ENCODE measurements around the gene KCNJ10. TPM values are rescaled to one million over a fixed set of nuclear protein-coding genes. Genes with fewer than 3 reads are reported as not detected.
A peak's percentile ranks its signal among the peaks of the same experiment; 100 is the strongest.
"Not testable (repeated sequence)": the region's sequence is repeated elsewhere in the genome, so short reads cannot be mapped to it uniquely, and the experiment has no call there.

The KCNJ10 gene
- polyA plus RNA-seq, 1 donor, result 22.2 TPM

- no peak for DNase-seq
These were observed 6.8 kb downstream of the KCNJ10 start for GRCh38 chr1:160063176-160063575.

GRCh38 chr1:160062230-160062532 is 7.8 kb downstream of the KCNJ10 start:
- no peak for DNase-seq

GRCh38 chr1:160061369-160062229 is 8.4 kb downstream of the KCNJ10 start:
- DNase-seq, result peak; percentile 50

- DNase-seq, result no peak
These were observed 11.9 kb downstream of the KCNJ10 start for GRCh38 chr1:160058087-160058486.

GRCh38 chr1:160056648-160057169 is 13.3 kb downstream of the KCNJ10 start:
- no peak for DNase-seq

- DNase-seq, result no peak
These were observed 16.2 kb downstream of the KCNJ10 start for GRCh38 chr1:160053548-160054365.

- DNase-seq, result no peak
These were observed 17.0 kb downstream of the KCNJ10 start for GRCh38 chr1:160052936-160053335.

- no peak for DNase-seq
These were observed 19.3 kb downstream of the KCNJ10 start for GRCh38 chr1:160050619-160051018.

GRCh38 chr1:160050182-160050581 is 19.8 kb downstream of the KCNJ10 start:
- DNase-seq, result not testable (repeated sequence)

- no peak for DNase-seq
These were observed 20.9 kb downstream of the KCNJ10 start for GRCh38 chr1:160049101-160049500.

GRCh38 chr1:160048335-160048734 is 21.6 kb downstream of the KCNJ10 start:
- no peak for DNase-seq

- DNase-seq, result no peak
These were observed 22.6 kb downstream of the KCNJ10 start for GRCh38 chr1:160047111-160047991.

GRCh38 chr1:160046494-160047110 is 23.4 kb downstream of the KCNJ10 start:
- DNase-seq, result peak; percentile 22

GRCh38 chr1:160045653-160046052 is 24.3 kb downstream of the KCNJ10 start:
- no peak for DNase-seq

- no peak for DNase-seq
These were observed 26.4 kb downstream of the KCNJ10 start for GRCh38 chr1:160043543-160043942.

GRCh38 chr1:160040476-160040875 is 29.5 kb downstream of the KCNJ10 start:
- no peak for DNase-seq

- peak; percentile 8 for DNase-seq
These were observed 37.7 kb downstream of the KCNJ10 start for GRCh38 chr1:160032165-160032820.

GRCh38 chr1:160031365-160032164 is 38.4 kb downstream of the KCNJ10 start, which contains the start of gene PIGM:
Gene PIGM, minus strand, starts transcription at chr1:160031990. Its CDS starts 251 bp downstream, at chr1:160031739.
- peak; percentile 97 for DNase-seq

- DNase-seq, result peak; percentile 11
These were observed 39.1 kb downstream of the KCNJ10 start for GRCh38 chr1:160030657-160031364.
